ENCODE data around the gene GATA6.

GATA6 gene

DNA sequence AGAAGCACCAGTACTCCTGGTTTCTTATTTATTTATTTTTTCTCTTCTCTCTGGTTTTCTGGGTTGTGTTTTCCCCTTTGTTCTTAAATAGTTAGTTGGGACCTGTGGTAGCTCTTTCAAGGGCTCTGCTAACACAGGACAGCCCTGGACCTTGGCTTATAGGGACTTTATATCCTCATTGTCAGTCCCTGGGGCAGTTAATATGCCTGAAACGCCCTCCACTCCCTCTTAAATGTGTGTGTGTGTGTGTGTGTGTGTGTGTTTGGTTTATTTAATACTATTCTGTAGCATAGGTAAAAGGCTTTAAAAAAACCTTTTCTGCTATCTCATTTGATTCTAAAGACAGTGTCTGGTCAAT is 54.6 kb downstream of the GATA6 start:
- no peaks in the 10 kb centered on the region for H3K9me3 ChIP-seq (ENCODE audit: control insufficient read depth, insufficient read depth, low read length)
- no peaks in the 10 kb centered on the region for H3K4me1 ChIP-seq (ENCODE audit: control insufficient read depth, insufficient read depth, low read length)
- H3K9ac ChIP-seq (ENCODE audit: low read depth, low read length), result no peak overlapping the region
- no peak overlapping the region for H3K27ac ChIP-seq (ENCODE audit: low read depth, low read length)
- no peak overlapping the region for H3K4me3 ChIP-seq (ENCODE audit: low read depth, low read length)
- peaks cover 28% of the 10 kb centered on the region for H3K27me3 ChIP-seq (ENCODE audit: control insufficient read depth, insufficient read depth, low read length)
- H3K36me3 ChIP-seq (ENCODE audit: control insufficient read depth, insufficient read depth, low read length), result no peaks in the 10 kb centered on the region

DNA sequence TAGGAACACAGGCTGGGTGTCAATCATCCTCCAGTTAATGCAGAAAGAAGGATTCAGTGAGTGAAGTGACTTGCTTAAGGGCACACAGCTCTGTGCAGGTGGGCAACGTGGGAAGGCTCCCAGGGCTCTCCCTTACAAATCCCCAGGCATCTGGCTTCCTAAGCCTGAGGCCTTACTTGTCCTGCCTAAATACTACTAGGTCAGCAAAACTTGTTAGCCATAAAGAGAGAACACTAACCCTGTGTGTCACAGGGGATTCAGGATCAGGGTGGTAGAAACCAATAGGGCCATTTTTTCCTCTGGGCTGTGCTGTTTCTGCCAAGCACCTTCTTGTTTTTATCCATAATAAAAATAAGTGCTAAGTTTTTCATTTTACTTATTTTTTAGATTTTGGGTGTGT is 55.0 kb downstream of the GATA6 start:
- no peaks in the 10 kb centered on the region for H3K4me1 ChIP-seq (ENCODE audit: control insufficient read depth, insufficient read depth, low read length)
- no peak overlapping the region for H3K9ac ChIP-seq (ENCODE audit: low read depth, low read length)
- H3K9me3 ChIP-seq (ENCODE audit: control insufficient read depth, insufficient read depth, low read length), result no peaks in the 10 kb centered on the region
- H3K27me3 ChIP-seq (ENCODE audit: control insufficient read depth, insufficient read depth, low read length), result peaks cover 24% of the 10 kb centered on the region
- H3K27ac ChIP-seq (ENCODE audit: low read depth, low read length), result no peak overlapping the region
- no peak overlapping the region for H3K4me3 ChIP-seq (ENCODE audit: low read depth, low read length)
- no peaks in the 10 kb centered on the region for H3K36me3 ChIP-seq (ENCODE audit: control insufficient read depth, insufficient read depth, low read length)

DNA sequence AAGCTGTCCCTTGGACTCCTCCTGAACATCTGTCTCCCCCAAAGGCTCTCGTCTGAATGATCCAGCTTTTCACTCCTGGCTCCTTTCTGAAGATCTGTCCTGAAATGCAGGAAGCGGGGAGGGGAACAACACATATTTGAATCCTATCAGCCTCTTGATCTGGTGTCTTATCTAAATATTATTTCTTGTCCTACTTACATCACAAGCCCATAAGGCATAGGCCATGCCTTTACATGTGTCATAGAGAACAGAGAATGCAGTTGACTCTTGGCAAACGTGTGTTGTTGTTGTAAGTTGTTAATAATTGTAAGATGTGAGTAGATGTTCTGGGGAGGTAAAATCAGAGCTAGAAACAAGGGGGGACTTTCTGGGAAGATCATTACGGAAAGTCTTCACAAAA is 57.4 kb downstream of the GATA6 start:
- H3K9me3 ChIP-seq (ENCODE audit: control insufficient read depth, insufficient read depth, low read length), result no peaks in the 10 kb centered on the region
- peaks cover 5% of the 10 kb centered on the region for H3K27me3 ChIP-seq (ENCODE audit: control insufficient read depth, insufficient read depth, low read length)
- H3K4me3 ChIP-seq (ENCODE audit: low read depth, low read length), result no peak overlapping the region
- no peak overlapping the region for H3K9ac ChIP-seq (ENCODE audit: low read depth, low read length)
- no peaks in the 10 kb centered on the region for H3K36me3 ChIP-seq (ENCODE audit: control insufficient read depth, insufficient read depth, low read length)
- H3K27ac ChIP-seq (ENCODE audit: low read depth, low read length), result no peak overlapping the region
- no peaks in the 10 kb centered on the region for H3K4me1 ChIP-seq (ENCODE audit: control insufficient read depth, insufficient read depth, low read length)

DNA sequence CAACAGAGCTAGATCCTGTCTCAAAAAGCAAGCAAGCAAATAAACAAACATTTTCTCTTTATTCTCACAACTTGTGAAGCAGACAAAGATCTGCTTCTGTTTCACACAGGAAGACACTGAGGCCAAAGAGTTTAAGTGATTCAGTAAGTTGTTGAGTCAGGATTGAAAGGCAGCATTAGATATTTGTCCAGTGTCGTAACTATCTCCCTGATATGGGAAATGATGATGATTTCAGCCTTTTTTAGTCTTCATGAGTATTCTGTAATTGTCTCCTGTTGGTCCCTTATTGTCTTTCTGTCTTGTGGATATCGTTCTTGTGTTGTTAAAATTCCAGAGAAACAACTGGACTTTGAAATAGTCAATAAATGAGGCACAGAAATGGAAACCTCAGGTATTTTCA is 59.6 kb downstream of the GATA6 start:
- H3K27me3 ChIP-seq (ENCODE audit: control insufficient read depth, insufficient read depth, low read length), result no peaks in the 10 kb centered on the region

DNA sequence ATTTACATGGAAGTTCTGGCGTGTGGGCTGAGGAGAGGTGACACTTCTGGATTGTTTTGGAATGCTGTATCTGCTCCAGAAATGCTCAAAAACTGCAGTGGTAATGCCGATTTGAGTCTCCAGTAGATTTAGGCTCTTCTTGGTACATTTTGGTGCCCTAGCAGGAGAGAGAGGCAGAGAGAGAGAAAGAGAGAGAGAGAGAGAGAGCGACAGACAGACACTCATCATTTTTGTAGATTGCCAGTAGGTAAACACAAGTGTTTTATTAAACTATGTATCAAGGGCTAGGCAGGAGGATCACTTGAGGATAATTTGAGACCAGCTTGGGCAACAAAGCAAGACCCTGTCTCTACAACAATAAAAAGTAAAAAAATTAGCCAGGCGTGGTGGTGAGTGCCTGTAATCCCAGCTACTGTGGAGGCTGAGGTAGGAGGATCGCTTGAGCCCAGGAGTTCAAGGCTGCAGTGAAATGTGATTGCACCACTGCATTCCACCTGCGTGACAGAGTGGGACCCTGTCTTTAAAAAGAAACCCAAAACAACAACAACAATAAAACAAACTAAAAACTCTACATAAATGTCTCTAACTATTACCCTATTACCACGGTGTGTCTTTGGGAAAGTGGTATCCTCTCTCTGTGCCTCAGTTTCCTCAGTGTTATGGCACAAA is 60.2 kb downstream of the GATA6 start:
- Histone ChIP-seq H3K9ac (ENCODE audit: low read depth, low read length) (no peak overlapping the region), H3K4me1 (ENCODE audit: control insufficient read depth, insufficient read depth, low read length) (no peaks in the 10 kb centered on the region), H3K4me3 (ENCODE audit: low read depth, low read length) (no peak overlapping the region), H3K27me3 (ENCODE audit: control insufficient read depth, insufficient read depth, low read length) (no peaks in the 10 kb centered on the region), H3K27ac (ENCODE audit: low read depth, low read length) (no peak overlapping the region), H3K36me3 (ENCODE audit: control insufficient read depth, insufficient read depth, low read length) (no peaks in the 10 kb centered on the region), H3K9me3 (ENCODE audit: control insufficient read depth, insufficient read depth, low read length) (no peaks in the 10 kb centered on the region)

More for the DNA sequence above, 59.6 kb downstream of the GATA6 start:
- H3K4me1 ChIP-seq (ENCODE audit: control insufficient read depth, insufficient read depth, low read length), result no peaks in the 10 kb centered on the region
- H3K9me3 ChIP-seq (ENCODE audit: control insufficient read depth, insufficient read depth, low read length), result no peaks in the 10 kb centered on the region
- H3K4me3 ChIP-seq (ENCODE audit: low read depth, low read length), result no peak overlapping the region
- H3K27ac ChIP-seq (ENCODE audit: low read depth, low read length), result no peak overlapping the region
- H3K9ac ChIP-seq (ENCODE audit: low read depth, low read length), result no peak overlapping the region
- H3K36me3 ChIP-seq (ENCODE audit: control insufficient read depth, insufficient read depth, low read length), result no peaks in the 10 kb centered on the region

DNA sequence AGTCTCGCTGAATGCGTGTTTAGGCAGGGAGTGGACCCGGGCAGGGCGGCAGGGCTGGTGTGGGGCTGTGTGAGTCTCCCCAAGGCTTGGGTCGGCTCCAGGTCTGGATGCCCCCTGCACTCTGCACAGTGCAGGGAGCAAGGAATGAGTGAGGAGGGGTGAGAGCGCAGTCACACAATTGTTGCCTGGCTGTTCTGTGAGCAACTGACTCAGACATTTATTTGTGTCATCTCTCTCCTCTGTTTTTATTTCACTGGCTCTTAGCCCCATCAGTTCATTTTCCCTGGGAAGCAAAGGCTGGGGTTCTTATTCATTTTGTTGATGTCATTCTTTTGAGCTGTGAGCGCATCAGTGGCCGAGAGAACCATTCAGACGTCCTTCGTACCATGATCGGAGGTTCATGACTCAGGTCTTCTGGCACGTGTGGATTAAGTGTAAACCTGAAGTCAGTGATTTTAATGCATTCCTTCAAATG is 61.1 kb downstream of the GATA6 start:
- H3K4me3 ChIP-seq (ENCODE audit: low read depth, low read length), result no peak overlapping the region
- H3K36me3 ChIP-seq (ENCODE audit: control insufficient read depth, insufficient read depth, low read length), result no peaks in the 10 kb centered on the region
- H3K27ac ChIP-seq (ENCODE audit: low read depth, low read length), result no peak overlapping the region
- no peaks in the 10 kb centered on the region for H3K9me3 ChIP-seq (ENCODE audit: control insufficient read depth, insufficient read depth, low read length)
- H3K9ac ChIP-seq (ENCODE audit: low read depth, low read length), result no peak overlapping the region
- H3K4me1 ChIP-seq (ENCODE audit: control insufficient read depth, insufficient read depth, low read length), result no peaks in the 10 kb centered on the region
- H3K27me3 ChIP-seq (ENCODE audit: control insufficient read depth, insufficient read depth, low read length), result no peaks in the 10 kb centered on the region

DNA sequence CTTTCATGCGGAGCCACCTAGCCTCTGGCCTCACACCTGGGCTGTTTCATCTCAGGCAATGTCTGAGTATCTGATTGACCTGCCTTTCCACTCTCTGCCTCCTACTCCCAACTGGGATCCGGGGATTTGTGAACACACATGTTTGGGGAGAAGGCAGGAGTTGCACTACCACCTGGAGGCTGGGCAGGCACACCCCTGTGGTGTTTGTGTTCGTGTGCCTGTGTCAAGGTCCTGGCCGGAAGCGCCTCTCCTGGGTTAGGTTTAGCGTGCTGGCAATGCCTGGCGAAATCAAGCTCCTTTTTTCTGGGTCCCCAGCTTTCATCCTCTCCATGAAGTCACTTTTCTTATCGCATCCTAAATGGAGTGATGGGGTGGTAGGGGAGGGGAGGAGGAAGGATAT is 63.9 kb downstream of the GATA6 start:
- Histone ChIP-seq H3K36me3 (ENCODE audit: control insufficient read depth, insufficient read depth, low read length) (no peaks in the 10 kb centered on the region), H3K4me1 (ENCODE audit: control insufficient read depth, insufficient read depth, low read length) (no peaks in the 10 kb centered on the region), H3K27ac (ENCODE audit: low read depth, low read length) (no peak overlapping the region), H3K4me3 (ENCODE audit: low read depth, low read length) (no peak overlapping the region), H3K9me3 (ENCODE audit: control insufficient read depth, insufficient read depth, low read length) (no peaks in the 10 kb centered on the region), H3K9ac (ENCODE audit: low read depth, low read length) (no peak overlapping the region), H3K27me3 (ENCODE audit: control insufficient read depth, insufficient read depth, low read length) (no peaks in the 10 kb centered on the region)

DNA sequence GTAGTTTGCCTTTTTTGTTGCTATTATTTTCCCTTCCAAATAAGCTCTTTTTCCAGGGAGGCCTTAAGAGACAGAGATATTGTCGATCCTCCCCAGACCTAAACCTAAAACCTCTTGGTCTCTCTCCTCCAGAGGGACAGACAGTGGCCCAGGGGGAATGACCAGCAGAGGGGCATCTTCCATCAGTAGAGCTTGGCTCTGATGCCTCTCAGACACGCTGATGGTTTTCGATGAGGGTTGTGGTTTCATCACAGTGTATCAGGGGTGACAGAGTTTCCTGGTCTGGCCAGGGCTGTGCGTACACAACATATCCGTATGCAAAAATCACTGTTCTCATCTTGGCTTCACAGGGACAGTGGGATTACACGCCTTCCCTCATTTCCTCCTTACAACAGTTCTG is 68.6 kb downstream of the GATA6 start:
- Histone ChIP-seq H3K27ac (ENCODE audit: low read depth, low read length) (no peak overlapping the region), H3K36me3 (ENCODE audit: control insufficient read depth, insufficient read depth, low read length) (no peaks in the 10 kb centered on the region), H3K9me3 (ENCODE audit: control insufficient read depth, insufficient read depth, low read length) (no peaks in the 10 kb centered on the region), H3K9ac (ENCODE audit: low read depth, low read length) (no peak overlapping the region), H3K27me3 (ENCODE audit: control insufficient read depth, insufficient read depth, low read length) (no peaks in the 10 kb centered on the region), H3K4me1 (ENCODE audit: control insufficient read depth, insufficient read depth, low read length) (no peaks in the 10 kb centered on the region), H3K4me3 (ENCODE audit: low read depth, low read length) (no peak overlapping the region)

DNA sequence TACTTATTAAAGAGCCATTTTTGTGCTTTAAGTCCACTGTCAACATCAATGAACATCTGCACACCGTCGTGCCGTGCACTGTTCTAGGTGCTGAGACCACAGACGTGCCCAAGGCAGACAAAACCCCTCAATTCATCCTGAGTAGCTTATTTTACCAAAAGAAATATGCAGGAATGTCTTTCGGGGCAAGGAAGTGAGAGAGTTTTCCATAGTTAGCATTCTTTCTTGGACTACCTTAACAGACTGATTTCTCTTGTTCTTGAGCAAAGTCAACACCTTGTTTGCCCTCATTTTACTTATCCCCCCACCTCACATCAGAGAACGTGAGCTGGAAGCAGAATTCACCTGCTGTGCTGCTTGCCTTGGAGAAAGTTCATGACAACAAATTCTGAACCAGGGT is 69.3 kb downstream of the GATA6 start:
- H3K9ac ChIP-seq (ENCODE audit: low read depth, low read length), result no peak overlapping the region
- H3K27me3 ChIP-seq (ENCODE audit: control insufficient read depth, insufficient read depth, low read length), result no peaks in the 10 kb centered on the region
- no peaks in the 10 kb centered on the region for H3K9me3 ChIP-seq (ENCODE audit: control insufficient read depth, insufficient read depth, low read length)
- H3K36me3 ChIP-seq (ENCODE audit: control insufficient read depth, insufficient read depth, low read length), result no peaks in the 10 kb centered on the region
- no peak overlapping the region for H3K4me3 ChIP-seq (ENCODE audit: low read depth, low read length)
- H3K27ac ChIP-seq (ENCODE audit: low read depth, low read length), result no peak overlapping the region
- no peaks in the 10 kb centered on the region for H3K4me1 ChIP-seq (ENCODE audit: control insufficient read depth, insufficient read depth, low read length)

DNA sequence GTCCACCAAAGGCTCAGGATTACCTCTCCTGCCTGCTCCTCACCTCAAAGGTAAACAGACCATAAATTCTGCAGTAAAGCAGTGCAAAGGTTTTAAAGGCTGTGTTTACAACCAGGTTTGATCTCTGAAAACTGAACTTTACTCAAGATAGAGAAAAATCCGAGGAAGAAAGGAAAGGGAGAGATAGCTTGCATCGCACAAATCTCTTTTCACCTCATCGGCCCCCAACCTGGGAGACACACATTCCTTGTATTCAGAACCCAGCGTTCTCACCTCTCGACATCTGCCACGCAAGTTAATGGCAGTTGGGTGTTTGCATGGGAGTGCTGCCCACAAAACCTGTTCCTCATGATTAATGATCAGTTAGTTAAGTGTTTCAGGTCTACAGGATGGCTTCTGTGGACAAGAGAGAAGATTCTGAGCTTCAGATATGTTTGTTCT is 72.6 kb downstream of the GATA6 start:
- Histone ChIP-seq H3K9ac (ENCODE audit: low read depth, low read length) (no peak overlapping the region), H3K9me3 (ENCODE audit: control insufficient read depth, insufficient read depth, low read length) (no peaks in the 10 kb centered on the region), H3K27me3 (ENCODE audit: control insufficient read depth, insufficient read depth, low read length) (no peaks in the 10 kb centered on the region), H3K4me1 (ENCODE audit: control insufficient read depth, insufficient read depth, low read length) (no peaks in the 10 kb centered on the region), H3K4me3 (ENCODE audit: low read depth, low read length) (no peak overlapping the region), H3K36me3 (ENCODE audit: control insufficient read depth, insufficient read depth, low read length) (no peaks in the 10 kb centered on the region), H3K27ac (ENCODE audit: low read depth, low read length) (no peak overlapping the region)

DNA sequence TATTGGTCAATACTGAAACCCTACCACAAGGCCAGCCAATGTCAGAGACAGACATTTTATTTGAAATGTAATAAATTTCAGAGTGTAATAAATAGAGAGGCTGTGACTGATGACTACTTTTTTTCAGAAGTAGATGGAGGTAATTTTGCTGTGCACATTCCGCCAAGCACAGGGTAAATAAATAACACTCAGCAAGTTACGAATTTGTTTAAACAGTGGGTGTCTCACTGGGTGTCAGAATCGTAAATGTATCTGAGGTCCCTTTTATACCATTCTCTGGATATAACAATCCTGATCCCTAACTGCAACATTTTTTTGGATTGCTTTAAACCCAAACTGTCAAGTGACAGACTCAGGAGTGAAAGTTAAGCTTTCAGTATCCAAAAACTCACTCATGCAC is 74.1 kb downstream of the GATA6 start:
- H3K36me3 ChIP-seq (ENCODE audit: control insufficient read depth, insufficient read depth, low read length), result no peaks in the 10 kb centered on the region
- no peak overlapping the region for H3K27ac ChIP-seq (ENCODE audit: low read depth, low read length)
- no peaks in the 10 kb centered on the region for H3K9me3 ChIP-seq (ENCODE audit: control insufficient read depth, insufficient read depth, low read length)
- no peak overlapping the region for H3K9ac ChIP-seq (ENCODE audit: low read depth, low read length)
- H3K27me3 ChIP-seq (ENCODE audit: control insufficient read depth, insufficient read depth, low read length), result no peaks in the 10 kb centered on the region
- no peak overlapping the region for H3K4me3 ChIP-seq (ENCODE audit: low read depth, low read length)
- no peaks in the 10 kb centered on the region for H3K4me1 ChIP-seq (ENCODE audit: control insufficient read depth, insufficient read depth, low read length)
